Right atrium auricular region (tissue), 2 donors: ENCODE data around the gene GRID2IP. TPM values are rescaled to one million over a fixed set of nuclear protein-coding genes. Genes with fewer than 3 reads are reported as not detected.

Experiments used
- DNase-seq: peaks from one replicate; pipeline ENCODE4 v3.0.0-alpha.2; 2019; ENCODE audit warnings: low spot score
- H3K27ac ChIP-seq, 2 donors: fragments of 200-600 bp; sonication (generic); 1 replicate in 1 of 2; 2 replicates in 1 of 2; pipeline ENCODE4 v1.5.1; 2016 to 2019
- H3K27me3 ChIP-seq, 2 donors: fragments of 200-600 bp; sonication (generic); one replicate each; pipeline versions ENCODE4 v1.5.1 to v1.6.0; 2017 to 2019
- H3K36me3 ChIP-seq: fragments of 200-600 bp; sonication (generic); one replicate; pipeline ENCODE4 v1.5.1; 2016
- H3K4me1 ChIP-seq, 2 donors: fragments of 200-600 bp; sonication (generic); one replicate each; pipeline versions ENCODE4 v1.5.1 to v1.6.0; 2017 to 2019
- H3K4me3 ChIP-seq, 2 donors: fragments of 200-600 bp; sonication (generic); 1 replicate in 1 of 2; 2 replicates in 1 of 2; pipeline ENCODE4 v1.5.1; 2017 to 2019; ENCODE audit warnings: mild to moderate bottlenecking in 1 of 2, moderate library complexity in 1 of 2
- H3K9me3 ChIP-seq, 2 donors: fragments of 200-600 bp; sonication (generic); one replicate each; pipeline ENCODE4 v1.5.1; 2019
- CTCF ChIP-seq, 2 donors: fragments of 200-600 bp; sonication (generic); IDR thresholded peaks; one replicate each; pipeline ENCODE4 v1.5.1; 2019; ENCODE audit warnings: antibody characterized with exemption in 2 of 2
- total RNA-seq, 2 donors: library from RNA; depleted of rRNA; stranded (reverse); fragments of >200 nt; gene quantifications; one replicate each; pipeline ENCODE4 v1.1.0, GENCODE V29; 2016

The GRID2IP gene
- total RNA-seq, 2 donors from 2014 or later = 0.28 TPM; not detected in 1

- Histone ChIP-seq H3K9me3 (no peaks in the 10 kb centered on the region), H3K27me3 (no peaks in the 10 kb centered on the region), H3K36me3 (no peaks in the 10 kb centered on the region), H3K4me3 (no peak overlapping the region), H3K4me1 (peaks cover 0 to 4% of the 10 kb centered on the region in 2 donors), H3K27ac (no peak overlapping the region)
- no peak for TF ChIP-seq CTCF (IDR thresholded peaks at IDR 0.05)
- no peak for DNase-seq
Measured at GRCh38 chr7:6513541-6513940, 37.7 kb downstream of the GRID2IP start.

- no peak for TF ChIP-seq CTCF (IDR thresholded peaks at IDR 0.05)
- peaks cover 0 to 4% of the 10 kb centered on the region in 2 donors for H3K4me1 ChIP-seq
- no peak for DNase-seq
Measured at GRCh38 chr7:6512892-6513291, 38.4 kb downstream of the GRID2IP start.

GRCh38 chr7:6510476-6511133 is 40.7 kb downstream of the GRID2IP start:
- Histone ChIP-seq H3K4me3 (no peak overlapping the region), H3K27ac (no peak overlapping the region), H3K9me3 (no peaks in the 10 kb centered on the region), H3K4me1 (no peaks in the 10 kb centered on the region), H3K36me3 (no peaks in the 10 kb centered on the region), H3K27me3 (no peaks in the 10 kb centered on the region)
- no peak for TF ChIP-seq CTCF (IDR thresholded peaks at IDR 0.05)
- no peak for DNase-seq

More at GRCh38 chr7:6512892-6513291, 38.4 kb downstream of the GRID2IP start:
- Histone ChIP-seq H3K4me3 (no peak overlapping the region), H3K27me3 (no peaks in the 10 kb centered on the region), H3K9me3 (no peaks in the 10 kb centered on the region), H3K27ac (no peak overlapping the region), H3K36me3 (no peaks in the 10 kb centered on the region)

GRCh38 chr7:6508950-6509349 is 42.3 kb downstream of the GRID2IP start:
- Histone ChIP-seq H3K4me1 (peaks cover 0 to 9% of the 10 kb centered on the region in 2 donors), H3K9me3 (no peaks in the 10 kb centered on the region), H3K36me3 (no peaks in the 10 kb centered on the region), H3K27me3 (no peaks in the 10 kb centered on the region), H3K27ac (no peak overlapping the region), H3K4me3 (no peak overlapping the region)
- TF ChIP-seq CTCF (IDR thresholded peaks at IDR 0.05) = no peak
- no peak for DNase-seq

GRCh38 chr7:6508539-6508938 is 42.7 kb downstream of the GRID2IP start:
- Histone ChIP-seq H3K27me3 (no peaks in the 10 kb centered on the region), H3K27ac (no peak overlapping the region), H3K4me1 (peaks cover 0 to 9% of the 10 kb centered on the region in 2 donors), H3K4me3 (no peak overlapping the region), H3K36me3 (no peaks in the 10 kb centered on the region), H3K9me3 (no peaks in the 10 kb centered on the region)
- no peak for DNase-seq
- TF ChIP-seq CTCF (IDR thresholded peaks at IDR 0.05) = no peak

GRCh38 chr7:6507906-6508305 is 43.4 kb downstream of the GRID2IP start:
- Histone ChIP-seq H3K4me1 (peaks cover 0 to 14% of the 10 kb centered on the region in 2 donors), H3K4me3 (no peak overlapping the region), H3K36me3 (no peaks in the 10 kb centered on the region), H3K27ac (no peak overlapping the region), H3K27me3 (no peaks in the 10 kb centered on the region), H3K9me3 (no peaks in the 10 kb centered on the region)
- DNase-seq = no peak
- no peak for TF ChIP-seq CTCF (IDR thresholded peaks at IDR 0.05)
